Endothelial cell of umbilical vein (primary cell): ENCODE data around the gene GSC2. TPM values are rescaled to one million over a fixed set of nuclear protein-coding genes. Genes with fewer than 3 reads are reported as not detected.

Experiments used
- BruUV-seq: library from RNA; stranded (reverse); fragments of 400-500 nt; replicated peaks from 2 replicates; lab custom pipeline; 2021; lab: Mats Ljungman, UMichigan
- CTCF ChIA-PET: fragments of 300-600, 350-600 bp; sonication (Branson Sonifier 250); formaldehyde crosslinking; loops from one replicate; lab custom pipeline; 2021; ENCODE audit warnings: antibody characterized with exemption, inconsistent platforms; lab: Charles Lee
- POLR2A ChIA-PET: fragments of 300-600, 350-600 bp; sonication (Branson Sonifier 250); formaldehyde crosslinking; loops from one replicate; lab custom pipeline; 2021; ENCODE audit warnings: antibody characterized with exemption, inconsistent platforms; lab: Charles Lee
- DNase-seq: peaks from one replicate; pipeline ENCODE4 v3.0.0-alpha.2; 2011; ENCODE audit warnings: low read depth, low spot score
- FAIRE-seq: peaks from 2 replicates; lab custom pipeline; 2011; peaks lifted over from hg19 to GRCh38; lab: Jason Lieb, UNC
- H2AFZ ChIP-seq: 2 replicates; pipeline ENCODE4 v1.6.0; 2012; ENCODE audit warnings: low read depth, low read length, control low read depth, inconsistent platforms
- H3K27ac ChIP-seq: 2 replicates; pipeline ENCODE4 v1.5.1; 2011; ENCODE audit warnings: low read depth, mild to moderate bottlenecking, control low read depth, low read length, moderate library complexity; ENCODE audit not compliant: insufficient read depth
- H3K27me3 ChIP-seq, 2 experiments: 2 replicates each; pipeline versions ENCODE4 v1.6.0 to v1.6.1; 2011; ENCODE audit warnings: low read length in 2 of 2, mixed read lengths in 1 of 2; ENCODE audit not compliant: control insufficient read depth in 2 of 2, insufficient read depth in 2 of 2
- H3K36me3 ChIP-seq, 2 experiments: 2 replicates in 1 of 2; 3 replicates in 1 of 2; pipeline ENCODE4 v1.5.1; 2011; ENCODE audit warnings: low read length in 2 of 2, mild to moderate bottlenecking in 1 of 2, moderate library complexity in 1 of 2; ENCODE audit not compliant: control insufficient read depth in 2 of 2, insufficient read depth in 2 of 2; ENCODE audit errors: extremely low read depth in 1 of 2
- H3K4me1 ChIP-seq: 3 replicates; pipeline ENCODE4 v1.5.1; 2011; ENCODE audit warnings: mild to moderate bottlenecking, low read length; ENCODE audit not compliant: control insufficient read depth, insufficient read depth; ENCODE audit errors: extremely low read depth
- H3K4me2 ChIP-seq: 2 replicates; pipeline ENCODE4 v1.6.1; 2011; ENCODE audit warnings: low read length, control low read depth, mixed read lengths; ENCODE audit not compliant: insufficient read depth
- H3K4me3 ChIP-seq, 3 experiments: fragments of 200-600 bp in 1 of 3; sonication (generic), shearing (Covaris generic) in 1 of 3; replicated peaks in 1 of 3; 2 replicates each; pipeline ENCODE4 v1.5.1; 2011 to 2016; ENCODE audit warnings: control low read depth in 3 of 3, low read length in 3 of 3, mild to moderate bottlenecking in 2 of 3, inconsistent platforms in 1 of 3, low read depth in 1 of 3, moderate library complexity in 1 of 3; ENCODE audit not compliant: insufficient read depth in 1 of 3
- H3K79me2 ChIP-seq: 2 replicates; pipeline ENCODE4 v1.6.0; 2012; ENCODE audit warnings: low read length, inconsistent platforms; ENCODE audit not compliant: control insufficient read depth, insufficient read depth
- H3K9ac ChIP-seq: replicated peaks from 2 replicates; pipeline ENCODE3; 2011; ENCODE audit warnings: low read length, control low read depth; ENCODE audit not compliant: insufficient read depth; ENCODE audit errors: extremely low read depth
- H3K9me1 ChIP-seq: replicated peaks from 3 replicates; pipeline ENCODE4 v1.6.0; 2011; ENCODE audit warnings: mild to moderate bottlenecking, low read length; ENCODE audit not compliant: control insufficient read depth, insufficient read depth; ENCODE audit errors: extremely low read depth
- H3K9me3 ChIP-seq: replicated peaks from 2 replicates; pipeline ENCODE4 v1.5.1; 2012; ENCODE audit warnings: low read length, inconsistent platforms; ENCODE audit not compliant: control insufficient read depth, insufficient read depth
- H4K20me1 ChIP-seq: replicated peaks from 2 replicates; pipeline ENCODE3; 2011; ENCODE audit warnings: mild to moderate bottlenecking, low read length; ENCODE audit not compliant: control insufficient read depth, insufficient read depth; ENCODE audit errors: extremely low read depth
- JUN ChIP-seq: IDR thresholded peaks from 2 replicates; pipeline ENCODE4 v1.6.1; 2011; ENCODE audit warnings: borderline replicate concordance, low read depth; ENCODE audit not compliant: insufficient read length, insufficient read depth
- MAX ChIP-seq: IDR thresholded peaks from 2 replicates; pipeline ENCODE4 v1.6.1; 2011; ENCODE audit not compliant: insufficient read depth, insufficient read length
- MYC ChIP-seq: IDR thresholded peaks from one replicate; pipeline ENCODE4 v1.6.1; 2011; ENCODE audit warnings: mild to moderate bottlenecking, low read depth, low read length
- dilution Hi-C: fragments of 300-500 bp; cut with MboI; formaldehyde crosslinking; loops from one replicate; pipeline ENCODE4 v1.15.0; 2019; ENCODE audit warnings: low sequenced_read_pairs; ENCODE audit not compliant: extremely low pct_ligation_motif_present
- intact Hi-C: fragments of 100-400 bp; cut with micrococcal nuclease; formaldehyde crosslinking; loops from one replicate; pipeline ENCODE4 v1.10.0; 2022
- polyA plus RNA-seq, 4 experiments: library from polyadenylated mRNA; depleted of rRNA in 3 of 4; stranded (reverse) in 3 of 4; unstranded in 1 of 4; fragments of >200 nt; gene quantifications; 2 replicates each; pipeline versions ENCODE4 v1.2.1 to v1.2.3, GENCODE V29; 2011 to 2012; ENCODE audit warnings: missing spikeins in 1 of 4
- total RNA-seq: library from RNA; stranded (reverse); gene quantifications from 2 replicates; pipeline ENCODE4 v1.2.3, GENCODE V29; 2021
- TF ChIP-seq, protein P1 (sequence below), 2 donors: IDR thresholded peaks; 1 replicate in 1 of 2; 2 replicates in 1 of 2; pipeline ENCODE4 v1.5.1; 2011; ENCODE audit warnings: low read length in 2 of 2, mild to moderate bottlenecking in 2 of 2, moderate library complexity in 2 of 2, control low read depth in 1 of 2, inconsistent platforms in 1 of 2, low read depth in 1 of 2; ENCODE audit not compliant: insufficient read depth in 1 of 2; ENCODE audit errors: extremely low read depth in 1 of 2

The GSC2 gene
- total and polyA plus RNA-seq, 2 donors (not counting 3 experiments of a cell fraction or from before 2014, with no cell fraction given) = not detected

DNA sequence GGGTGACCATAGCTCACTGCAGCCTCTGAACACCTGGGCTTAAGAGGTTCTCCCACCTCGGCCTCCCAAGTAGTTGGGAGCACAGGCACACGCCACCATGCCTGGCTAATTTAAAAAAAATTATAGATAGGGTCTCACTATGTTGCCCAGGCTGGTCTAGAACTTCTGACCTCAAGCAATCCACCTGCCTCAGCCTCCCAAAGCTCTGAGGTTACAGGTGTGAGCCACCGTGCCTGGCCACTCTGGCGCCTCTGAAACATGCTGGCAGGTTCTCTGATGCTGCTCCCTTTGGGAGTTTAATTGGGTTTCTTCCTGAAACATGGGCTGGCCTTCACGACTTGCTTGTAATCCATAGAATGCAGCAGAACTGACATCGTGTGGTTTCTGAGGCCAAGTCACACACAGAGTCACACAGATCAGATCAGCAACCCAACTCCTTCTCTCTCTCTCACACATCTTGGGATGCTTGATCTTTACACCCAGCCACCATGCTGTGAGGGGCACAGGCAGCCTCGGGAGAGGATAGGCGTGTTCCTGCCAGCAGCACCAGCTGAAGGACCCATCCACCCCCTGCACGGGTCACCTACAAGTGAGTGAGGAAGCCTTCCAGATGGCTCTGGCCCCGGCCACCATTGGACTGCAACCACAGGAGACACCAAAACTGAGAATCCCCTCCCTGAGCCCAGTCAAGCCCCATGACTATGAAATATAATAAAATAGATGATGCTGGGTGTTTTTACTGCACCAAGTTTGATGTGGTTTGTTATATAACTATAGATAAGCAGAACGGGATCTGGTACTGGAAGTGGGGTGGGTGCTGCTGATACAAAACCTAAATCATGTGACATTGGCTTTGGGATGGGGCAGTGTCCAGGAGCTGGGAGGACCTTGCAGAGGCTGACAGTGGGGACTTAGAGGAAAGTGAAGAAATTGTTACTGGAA is 3.1 kb upstream of the GSC2 start:
- H3K4me2 ChIP-seq = no peak overlapping the region
- H3K9me3 ChIP-seq = no peaks in the 10 kb centered on the region
- no peaks in the 10 kb centered on the region for H4K20me1 ChIP-seq
- no peak overlapping the region for H2AFZ ChIP-seq
- no peaks in the 10 kb centered on the region for H3K36me3 ChIP-seq
- H3K9me1 ChIP-seq = no peaks in the 10 kb centered on the region
- H3K4me3 ChIP-seq = no peak overlapping the region
- H3K4me1 ChIP-seq = no peaks in the 10 kb centered on the region
- H3K27ac ChIP-seq = no peak overlapping the region
- ChIA-PET POLR2A (interaction anchor here (1.6 kb wide), 1 partner anchor 9 kb away, joined by 3 read pairs; the partner anchor contains the start of gene ESS2), CTCF (interaction anchor here (1.6 kb wide), 1 partner anchor 9 kb away, joined by 7 read pairs; the partner anchor contains the start of gene ESS2)
- BruUV-seq = no TSS peak
- H3K9ac ChIP-seq = no peak overlapping the region
- FAIRE-seq (no peak), DNase-seq (no peak)
- no peaks in the 10 kb centered on the region for H3K79me2 ChIP-seq
- dilution Hi-C loops (no loop called here), intact Hi-C loops (no loop called here)
- H3K27me3 ChIP-seq = peaks cover 34 to 38% of the 10 kb centered on the region in 2 experiments
- TF ChIP-seq MAX = no peak
- TF ChIP-seq JUN = no peak
- TF ChIP-seq, protein P1, sequence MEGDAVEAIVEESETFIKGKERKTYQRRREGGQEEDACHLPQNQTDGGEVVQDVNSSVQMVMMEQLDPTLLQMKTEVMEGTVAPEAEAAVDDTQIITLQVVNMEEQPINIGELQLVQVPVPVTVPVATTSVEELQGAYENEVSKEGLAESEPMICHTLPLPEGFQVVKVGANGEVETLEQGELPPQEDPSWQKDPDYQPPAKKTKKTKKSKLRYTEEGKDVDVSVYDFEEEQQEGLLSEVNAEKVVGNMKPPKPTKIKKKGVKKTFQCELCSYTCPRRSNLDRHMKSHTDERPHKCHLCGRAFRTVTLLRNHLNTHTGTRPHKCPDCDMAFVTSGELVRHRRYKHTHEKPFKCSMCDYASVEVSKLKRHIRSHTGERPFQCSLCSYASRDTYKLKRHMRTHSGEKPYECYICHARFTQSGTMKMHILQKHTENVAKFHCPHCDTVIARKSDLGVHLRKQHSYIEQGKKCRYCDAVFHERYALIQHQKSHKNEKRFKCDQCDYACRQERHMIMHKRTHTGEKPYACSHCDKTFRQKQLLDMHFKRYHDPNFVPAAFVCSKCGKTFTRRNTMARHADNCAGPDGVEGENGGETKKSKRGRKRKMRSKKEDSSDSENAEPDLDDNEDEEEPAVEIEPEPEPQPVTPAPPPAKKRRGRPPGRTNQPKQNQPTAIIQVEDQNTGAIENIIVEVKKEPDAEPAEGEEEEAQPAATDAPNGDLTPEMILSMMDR (IDR thresholded peaks at IDR 0.05; ENCODE audit: extremely low read depth in 1 of 2, insufficient read depth in 1 of 2, low read depth in 1 of 2, low read length in 2 of 2) = no peak
- TF ChIP-seq MYC = no peak
